MG63 (cell line): ENCODE data around the gene NPM1. TPM values are rescaled to one million over a fixed set of nuclear protein-coding genes. Genes with fewer than 3 reads are reported as not detected.
"Not testable (repeated sequence)": the region's sequence is repeated elsewhere in the genome, so short reads cannot be mapped to it uniquely, and the experiment has no call there.

Source experiments
- DNase-seq: peaks from one replicate; pipeline ENCODE4 v3.0.0-alpha.2; 2020
- H3K27me3 ChIP-seq: fragments of 250-450 bp; sonication (Bioruptor Pico); 2 replicates; pipeline ENCODE4 v1.5.1; 2020; ENCODE audit warnings: mild to moderate bottlenecking, moderate library complexity
- H3K36me3 ChIP-seq: fragments of 250-450 bp; sonication (Bioruptor Pico); 2 replicates; pipeline ENCODE4 v1.5.1; 2020; ENCODE audit warnings: mild to moderate bottlenecking, moderate library complexity
- H3K4me3 ChIP-seq: fragments of 250-450 bp; sonication (Bioruptor Pico); 2 replicates; pipeline ENCODE4 v1.5.1; 2020; ENCODE audit warnings: mild to moderate bottlenecking, moderate library complexity
- H3K9me3 ChIP-seq: fragments of 250-450 bp; sonication (Bioruptor Pico); 2 replicates; pipeline ENCODE4 v1.5.1; 2020; ENCODE audit warnings: mild to moderate bottlenecking, moderate library complexity
- total RNA-seq: library from RNA; depleted of rRNA; stranded (reverse); fragments of >200 nt; shearing (Covaris generic); gene quantifications from 2 replicates; pipeline ENCODE4 v1.2.3, GENCODE V29; 2014; ENCODE audit warnings: low replicate concordance

Gene NPM1
- total RNA-seq, 1 experiment from 2014 or later, result 3,857 TPM

DNA sequence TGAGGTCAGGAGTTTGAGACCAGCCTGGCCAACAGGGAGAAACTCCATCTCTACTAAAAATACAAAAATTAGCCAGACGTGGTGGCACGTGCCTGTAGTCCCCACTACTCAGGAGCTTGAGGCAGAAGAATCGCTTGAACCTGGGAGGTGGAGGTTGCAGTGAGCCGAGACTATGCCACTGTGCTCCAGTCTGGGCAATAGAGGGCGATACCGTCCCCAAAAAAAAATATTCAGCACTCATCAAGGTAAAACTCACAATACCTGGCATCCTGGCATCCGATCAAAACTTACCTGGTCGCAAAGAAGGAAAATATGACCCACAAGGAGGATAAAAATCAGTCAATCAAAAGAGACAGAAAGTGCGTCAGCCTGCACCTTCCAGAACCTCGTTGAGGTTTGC lies 16.8 kb upstream of the NPM1 start:
- H3K27me3 ChIP-seq, DNase-seq, H3K9me3 ChIP-seq, H3K36me3 ChIP-seq, H3K4me3 ChIP-seq: not testable (repeated sequence)

GRCh38 chr5:171371326-171371725 lies 16.3 kb upstream of the NPM1 start:
- DNase-seq, result no peak
- Histone ChIP-seq H3K9me3 (no peaks in the 10 kb centered on the region), H3K36me3 (no peaks in the 10 kb centered on the region), H3K27me3 (peaks cover 3% of the 10 kb centered on the region; the same call in 1 of the 2 replicates), H3K4me3 (no peak overlapping the region)

DNA sequence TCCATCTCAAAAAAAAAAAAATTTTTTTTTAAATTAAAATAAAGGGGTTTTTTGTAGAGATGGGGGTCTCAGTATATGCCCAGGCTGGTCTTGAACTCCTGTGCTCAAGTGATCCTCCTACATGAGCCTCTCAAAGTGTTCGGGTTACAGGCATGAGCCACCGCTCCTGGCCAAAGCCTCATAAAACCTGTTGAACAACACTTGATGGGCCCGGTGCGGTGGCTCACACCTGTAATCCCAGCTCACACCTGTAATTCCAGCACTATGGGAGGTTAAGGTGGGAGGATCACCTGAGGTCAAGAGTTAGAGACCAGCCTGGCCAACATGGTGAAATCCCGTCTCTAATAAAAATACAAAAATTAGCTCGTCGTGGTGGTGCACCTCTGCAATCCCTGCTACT lies 7.7 kb upstream of the NPM1 start:
- DNase-seq, result no peak
- H3K36me3 ChIP-seq, result no peaks in the 10 kb centered on the region
- H3K9me3 ChIP-seq, result no peaks in the 10 kb centered on the region
- H3K27me3 ChIP-seq, result peaks cover 3% of the 10 kb centered on the region; the same call in 1 of the 2 replicates
- no peak overlapping the region for H3K4me3 ChIP-seq

GRCh38 chr5:171384416-171384815 lies 3.2 kb upstream of the NPM1 start:
- not testable (repeated sequence) for H3K4me3 ChIP-seq, DNase-seq, H3K27me3 ChIP-seq, H3K9me3 ChIP-seq
- peaks cover 17% of the 10 kb centered on the region for H3K36me3 ChIP-seq

GRCh38 chr5:171384999-171385398 lies 2.6 kb upstream of the NPM1 start:
- not testable (repeated sequence) for H3K27me3 ChIP-seq, H3K4me3 ChIP-seq, H3K9me3 ChIP-seq
- peaks cover 23% of the 10 kb centered on the region for H3K36me3 ChIP-seq
- DNase-seq, result peak; percentile 30

DNA sequence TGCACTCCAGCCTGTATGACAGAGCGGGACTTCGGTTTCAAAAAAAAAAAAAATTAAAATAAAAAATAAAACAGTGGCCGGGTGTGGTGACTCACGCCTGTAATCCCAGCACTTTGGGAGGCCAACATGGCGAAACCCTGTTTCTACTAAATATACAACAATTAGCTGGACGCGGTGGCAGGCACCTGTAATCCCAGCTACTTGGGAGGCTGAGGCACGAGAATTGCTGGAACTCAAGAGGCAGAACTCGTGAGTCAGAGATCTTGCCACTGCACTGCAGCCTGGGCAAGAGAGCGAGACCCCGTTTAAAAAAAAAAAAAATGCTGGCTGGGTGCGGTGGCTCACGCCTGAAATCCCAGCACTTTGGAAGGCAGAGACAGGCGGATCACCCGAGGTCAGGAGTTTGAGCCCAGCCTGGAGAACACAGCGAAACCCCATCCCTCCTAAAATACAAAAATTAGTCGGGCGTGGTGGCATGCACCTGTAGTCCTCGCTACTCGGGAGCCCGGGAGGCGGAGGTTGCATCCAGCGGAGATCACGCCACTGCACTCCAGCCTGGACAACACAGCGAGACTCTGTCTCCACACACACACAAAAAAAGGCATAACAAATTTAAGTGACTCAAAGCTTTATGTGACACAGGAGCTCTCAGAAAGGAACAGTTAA lies 1.5 kb upstream of the NPM1 start:
- Histone ChIP-seq H3K9me3 (no peaks in the 10 kb centered on the region), H3K36me3 (peaks cover 34% of the 10 kb centered on the region), H3K4me3 (no peak overlapping the region), H3K27me3 (no peaks in the 10 kb centered on the region)
- DNase-seq, result no peak

DNA sequence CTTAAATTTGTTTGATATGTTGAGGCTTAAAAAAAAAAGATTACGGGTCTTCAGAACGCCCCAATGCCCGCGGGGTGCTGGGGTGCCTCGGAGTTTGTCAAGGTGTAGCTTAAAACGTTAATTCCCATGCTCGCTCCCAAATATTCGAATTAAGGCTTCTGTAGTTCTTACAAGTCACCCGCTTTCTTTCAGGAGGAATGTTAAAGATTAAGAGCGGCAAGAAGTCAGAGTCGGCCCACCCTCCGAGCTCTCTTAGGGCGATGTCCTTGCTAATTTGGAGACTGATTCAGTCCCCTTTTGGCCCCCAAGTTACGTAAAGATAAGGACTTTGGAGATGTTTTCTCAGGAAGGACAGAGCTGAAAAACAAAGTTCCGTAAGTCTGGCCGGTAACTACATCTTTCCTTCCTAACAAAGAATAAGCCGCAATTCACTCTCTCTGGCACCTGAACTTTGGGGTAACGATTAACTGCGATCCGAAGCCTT lies 746 bp upstream of the NPM1 start:
- DNase-seq, result no peak
- Histone ChIP-seq H3K36me3 (peaks cover 42% of the 10 kb centered on the region), H3K27me3 (no peaks in the 10 kb centered on the region), H3K4me3 (peak overlapping the region; percentile 96), H3K9me3 (no peaks in the 10 kb centered on the region)

DNA sequence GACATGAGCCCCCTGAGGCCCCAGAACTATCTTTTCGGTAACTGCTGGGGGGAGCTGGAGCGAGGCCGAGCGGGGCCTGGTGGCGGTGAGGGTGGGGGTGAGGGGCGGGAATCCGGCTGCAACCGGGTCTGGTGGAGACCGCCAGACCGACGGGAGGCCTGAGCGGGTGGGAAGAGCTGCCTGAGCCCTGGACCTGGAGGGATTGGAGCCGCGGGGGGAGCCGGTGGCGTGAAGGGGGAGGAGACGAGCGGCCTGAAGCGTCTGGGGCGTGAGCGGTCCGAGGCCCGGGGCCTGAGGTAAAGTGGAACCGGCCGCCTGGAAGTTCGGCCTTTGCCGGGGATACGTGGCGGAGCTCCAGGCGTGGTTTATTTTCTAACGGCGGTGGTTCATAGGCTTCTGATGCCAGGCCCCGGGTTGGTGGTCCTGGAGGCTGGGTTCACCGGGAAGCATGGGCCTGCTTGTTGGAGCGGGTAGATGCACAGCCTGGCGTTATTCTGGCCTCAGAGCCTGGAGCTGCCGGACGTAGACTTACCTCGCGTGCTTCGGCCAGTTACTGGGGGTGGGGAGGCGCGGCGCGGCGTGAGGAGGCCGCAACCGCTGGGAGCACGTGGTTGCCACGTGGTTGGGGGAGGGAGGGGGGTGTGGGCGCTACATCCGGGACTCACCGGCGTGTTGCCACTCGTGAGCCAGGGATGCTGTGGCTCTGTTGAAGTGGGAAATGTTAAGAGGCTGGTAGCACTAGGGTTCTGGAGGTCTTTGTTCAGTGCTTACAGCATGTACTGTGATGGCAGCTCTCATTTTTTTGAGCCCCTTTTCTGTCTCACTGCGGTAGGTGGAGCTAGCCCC lies 544 bp downstream of the NPM1 start:
- Histone ChIP-seq H3K36me3 (peaks cover 55% of the 10 kb centered on the region), H3K9me3 (no peaks in the 10 kb centered on the region), H3K27me3 (no peaks in the 10 kb centered on the region), H3K4me3 (peak overlapping the region; percentile 96)
- DNase-seq, result peak; percentile 93

DNA sequence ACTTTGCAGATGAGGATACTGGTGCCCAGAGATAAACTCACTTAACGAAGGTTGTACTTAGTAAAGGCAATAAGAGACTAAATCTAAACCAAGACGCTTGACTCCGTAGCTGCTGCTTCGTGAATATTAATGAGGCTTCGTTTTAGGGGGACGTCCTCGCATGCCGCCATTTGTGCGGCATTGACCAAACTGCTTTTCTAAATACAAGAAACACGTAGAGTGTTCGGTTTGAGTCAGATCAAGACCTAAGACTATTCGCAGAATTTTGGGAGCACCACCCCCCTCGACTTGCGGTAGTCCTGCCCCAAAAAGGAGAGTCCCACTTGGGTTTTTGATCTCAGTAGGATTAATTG lies 1.1 kb downstream of the NPM1 start:
- Histone ChIP-seq H3K9me3 (no peaks in the 10 kb centered on the region), H3K4me3 (peak overlapping the region; percentile 96), H3K36me3 (peaks cover 61% of the 10 kb centered on the region), H3K27me3 (no peaks in the 10 kb centered on the region)
- DNase-seq, result peak; percentile 31

- Histone ChIP-seq H3K27me3 (no peaks in the 10 kb centered on the region), H3K9me3 (no peaks in the 10 kb centered on the region), H3K36me3 (peaks cover 84% of the 10 kb centered on the region), H3K4me3 (peak overlapping the region; percentile 96)
- DNase-seq, result no peak
These were observed 3.4 kb downstream of the NPM1 start for GRCh38 chr5:171390883-171391677.

DNA sequence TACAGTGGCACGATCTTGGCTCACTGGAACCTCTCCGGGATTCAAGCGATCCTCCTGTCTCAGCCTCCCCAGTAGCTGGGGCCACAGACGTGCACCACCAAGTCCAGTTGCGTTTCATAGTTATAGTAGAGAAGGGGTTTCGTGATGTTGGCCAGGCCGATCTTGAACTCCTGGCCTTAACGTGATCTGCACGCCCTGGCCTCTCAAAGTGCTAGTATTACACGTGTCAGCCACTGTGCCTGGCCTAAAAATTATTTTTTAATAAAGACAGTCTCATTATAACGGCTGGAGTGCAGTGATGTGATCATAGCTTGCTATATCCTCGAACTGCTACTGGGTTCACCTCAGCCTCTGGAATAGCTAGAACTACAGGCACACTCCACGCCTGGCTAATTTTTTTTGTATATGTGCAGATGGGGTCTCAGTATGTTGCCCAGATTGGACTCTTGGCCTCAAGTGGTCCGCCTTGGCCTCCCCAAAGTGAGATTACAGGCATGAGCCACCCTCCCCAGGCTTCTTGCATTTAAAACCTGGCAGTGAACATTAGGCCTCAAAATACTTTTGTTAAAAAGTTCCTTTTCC lies 4.4 kb downstream of the NPM1 start:
- Histone ChIP-seq H3K9me3 (no peaks in the 10 kb centered on the region), H3K27me3 (no peaks in the 10 kb centered on the region), H3K4me3 (peak overlapping the region; percentile 96), H3K36me3 (peaks cover 94% of the 10 kb centered on the region)
- no peak for DNase-seq

DNA sequence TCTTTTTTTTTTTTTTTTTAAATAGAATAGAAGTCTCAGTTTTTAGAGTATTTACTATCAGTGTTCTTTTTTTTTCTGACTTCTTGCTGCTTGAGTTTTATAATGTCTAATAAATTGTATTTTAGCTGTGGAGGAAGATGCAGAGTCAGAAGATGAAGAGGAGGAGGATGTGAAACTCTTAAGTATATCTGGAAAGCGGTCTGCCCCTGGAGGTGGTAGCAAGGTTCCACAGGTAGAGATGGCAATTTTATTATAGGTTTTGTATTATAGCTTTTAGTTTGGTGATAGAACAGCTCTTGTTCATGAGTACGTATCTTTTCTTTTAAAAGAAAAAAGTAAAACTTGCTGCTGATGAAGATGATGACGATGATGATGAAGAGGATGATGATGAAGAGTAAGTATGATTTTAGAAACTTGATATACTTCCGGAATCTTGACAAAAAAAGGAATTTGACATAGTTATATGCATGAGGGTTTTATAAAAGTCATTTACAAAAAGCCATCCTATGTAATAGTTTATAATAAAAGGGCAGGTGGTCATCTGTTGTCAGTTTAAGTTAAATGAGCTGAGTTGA lies 5.0 kb downstream of the NPM1 start:
- peaks cover 100% of the 10 kb centered on the region for H3K36me3 ChIP-seq
- no peaks in the 10 kb centered on the region for H3K9me3 ChIP-seq
- peak overlapping the region; percentile 96 for H3K4me3 ChIP-seq
- no peaks in the 10 kb centered on the region for H3K27me3 ChIP-seq
- DNase-seq, result no peak

- no peak for DNase-seq
- Histone ChIP-seq H3K27me3 (no peaks in the 10 kb centered on the region), H3K9me3 (no peaks in the 10 kb centered on the region), H3K4me3 (no peak overlapping the region), H3K36me3 (peaks cover 100% of the 10 kb centered on the region)
These were observed 7.4 kb downstream of the NPM1 start for GRCh38 chr5:171395042-171395441.

GRCh38 chr5:171396583-171396982 lies 8.9 kb downstream of the NPM1 start:
- not testable (repeated sequence) for DNase-seq, H3K4me3 ChIP-seq, H3K9me3 ChIP-seq, H3K27me3 ChIP-seq
- H3K36me3 ChIP-seq, result peaks cover 100% of the 10 kb centered on the region

DNA sequence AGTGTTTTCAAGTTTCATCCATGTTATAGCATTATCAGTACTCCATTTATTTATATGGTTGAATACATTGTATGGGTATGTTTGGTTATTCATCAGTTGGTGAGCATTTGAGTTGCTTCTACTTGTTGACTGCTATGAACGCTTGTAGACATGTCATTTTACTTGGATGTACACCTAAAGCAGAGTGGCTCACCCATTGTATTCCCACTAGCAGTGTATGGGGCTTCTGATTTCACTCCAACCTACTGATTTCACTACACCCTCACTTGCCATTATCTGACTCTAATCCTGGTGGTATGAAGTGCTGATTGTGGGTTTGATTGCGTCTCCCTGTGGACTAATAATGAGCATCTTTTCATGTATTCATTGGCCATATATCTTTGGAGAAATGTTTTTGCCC lies 9.5 kb downstream of the NPM1 start:
- Histone ChIP-seq H3K4me3 (no peak overlapping the region), H3K36me3 (peaks cover 97% of the 10 kb centered on the region), H3K9me3 (no peaks in the 10 kb centered on the region), H3K27me3 (no peaks in the 10 kb centered on the region)
- DNase-seq, result no peak

DNA sequence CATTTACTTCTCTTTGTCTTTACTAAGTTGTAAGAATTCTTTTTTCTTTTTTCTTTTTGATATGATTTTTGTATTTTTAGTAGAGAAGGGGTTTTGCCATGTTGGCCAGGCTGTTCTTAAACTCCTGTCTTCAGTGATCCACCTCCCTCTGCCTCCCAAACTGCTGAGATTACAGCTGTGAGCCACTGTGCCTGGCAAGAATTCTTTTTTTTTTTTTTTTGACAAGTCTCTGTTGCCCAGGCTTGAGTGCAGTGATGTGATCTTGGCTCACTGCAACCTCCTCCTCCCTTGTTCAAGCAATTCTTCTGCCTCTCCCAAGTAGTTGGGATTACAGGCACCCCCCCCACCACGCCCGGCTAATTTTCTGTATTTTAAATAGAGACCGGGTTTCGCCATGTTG lies 9.9 kb downstream of the NPM1 start:
- DNase-seq, result no peak
- Histone ChIP-seq H3K4me3 (no peak overlapping the region), H3K9me3 (no peaks in the 10 kb centered on the region), H3K27me3 (no peaks in the 10 kb centered on the region), H3K36me3 (peaks cover 93% of the 10 kb centered on the region)
